ENCODE measurements around the gene ZDHHC8.

DNA sequence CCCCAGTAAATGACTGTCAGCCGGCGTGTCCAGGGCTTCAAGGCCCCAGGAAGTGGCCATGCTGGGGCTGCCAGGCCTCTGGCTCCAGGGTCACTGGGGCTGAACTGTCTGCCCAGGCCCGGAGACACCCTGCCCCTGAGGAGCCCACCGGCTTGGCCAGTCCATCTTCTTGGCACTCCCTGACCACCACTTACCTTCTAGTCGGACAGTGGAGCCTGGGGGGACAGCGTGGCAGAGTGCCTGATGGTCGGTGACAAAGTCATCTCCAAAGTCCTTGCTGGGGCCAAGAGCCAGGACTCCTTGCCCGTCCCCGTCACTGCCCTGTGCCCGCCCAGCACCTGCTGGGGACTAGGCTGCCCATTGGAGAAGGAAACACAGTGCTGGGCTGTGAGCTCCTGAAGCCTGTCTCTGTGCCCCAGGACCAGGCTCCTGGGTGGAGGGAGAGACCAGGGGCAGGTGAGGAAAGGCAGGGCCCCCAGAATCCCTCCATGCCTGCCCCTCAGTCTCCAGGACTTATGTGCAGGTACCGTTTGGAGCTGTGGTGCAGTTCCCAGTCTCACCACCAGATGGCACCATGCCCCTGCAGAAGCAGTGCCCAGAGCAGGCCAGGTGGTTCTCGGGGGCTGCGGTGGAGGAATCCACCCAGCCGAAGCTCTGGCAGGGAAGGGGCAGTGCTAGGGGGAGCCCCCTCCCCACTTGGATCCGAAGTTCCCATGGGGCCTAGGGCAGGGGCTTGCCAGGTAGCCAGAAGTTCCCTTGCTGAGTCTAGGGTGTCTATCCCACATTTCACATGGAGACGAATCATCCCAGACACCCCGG is 25.2 kb downstream of the ZDHHC8 start:
- no peak for TF ChIP-seq POLR2A (IDR thresholded peaks at IDR 0.05; ENCODE audit: low read length)
- no peak for TF ChIP-seq GATA1 (IDR thresholded peaks at IDR 0.05; ENCODE audit: low read depth, low read length)
